Coronary artery (tissue), 2 donors: Measurements from ENCODE around the gene TMEM141.

Experiments used
- DNase-seq: peaks from one replicate; pipeline ENCODE4 v3.0.0-alpha.2; 2017; ENCODE audit warnings: low spot score
- H3K27ac ChIP-seq, 2 donors: fragments of 200-600 bp; sonication (generic); one replicate each; pipeline ENCODE4 v1.5.1; 2016 to 2019
- H3K4me3 ChIP-seq: fragments of 200-600 bp; sonication (generic); 2 replicates; pipeline ENCODE4 v1.5.1; 2016; ENCODE audit warnings: mild to moderate bottlenecking, moderate library complexity
- TF ChIP-seq, protein P1 (sequence below): fragments of 200-600 bp; sonication (generic); IDR thresholded peaks from one replicate; pipeline ENCODE4 v1.5.1; 2019; ENCODE audit warnings: antibody characterized with exemption

The TMEM141 gene

DNA sequence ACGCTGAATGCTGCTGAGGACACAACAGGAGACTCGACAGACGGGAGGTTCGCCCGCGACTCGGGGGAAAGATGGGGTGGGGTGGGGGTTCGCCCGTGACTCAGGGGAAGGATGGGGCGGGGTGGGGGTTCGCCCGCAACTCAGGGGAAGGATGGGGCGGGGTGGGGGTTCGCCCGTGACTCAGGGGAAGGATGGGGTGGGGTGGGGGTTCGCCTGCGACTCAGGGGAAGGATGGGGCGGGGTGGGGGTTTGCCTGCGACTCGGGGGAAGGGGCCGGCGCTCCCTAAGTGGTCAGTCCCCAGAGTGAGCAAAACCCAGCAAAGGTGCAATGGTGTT is 45.0 kb upstream of the TMEM141 start:
- no peak for DNase-seq
- H3K27ac ChIP-seq, result no peak overlapping the region
- H3K4me3 ChIP-seq, result no peak overlapping the region
- TF ChIP-seq, protein P1, sequence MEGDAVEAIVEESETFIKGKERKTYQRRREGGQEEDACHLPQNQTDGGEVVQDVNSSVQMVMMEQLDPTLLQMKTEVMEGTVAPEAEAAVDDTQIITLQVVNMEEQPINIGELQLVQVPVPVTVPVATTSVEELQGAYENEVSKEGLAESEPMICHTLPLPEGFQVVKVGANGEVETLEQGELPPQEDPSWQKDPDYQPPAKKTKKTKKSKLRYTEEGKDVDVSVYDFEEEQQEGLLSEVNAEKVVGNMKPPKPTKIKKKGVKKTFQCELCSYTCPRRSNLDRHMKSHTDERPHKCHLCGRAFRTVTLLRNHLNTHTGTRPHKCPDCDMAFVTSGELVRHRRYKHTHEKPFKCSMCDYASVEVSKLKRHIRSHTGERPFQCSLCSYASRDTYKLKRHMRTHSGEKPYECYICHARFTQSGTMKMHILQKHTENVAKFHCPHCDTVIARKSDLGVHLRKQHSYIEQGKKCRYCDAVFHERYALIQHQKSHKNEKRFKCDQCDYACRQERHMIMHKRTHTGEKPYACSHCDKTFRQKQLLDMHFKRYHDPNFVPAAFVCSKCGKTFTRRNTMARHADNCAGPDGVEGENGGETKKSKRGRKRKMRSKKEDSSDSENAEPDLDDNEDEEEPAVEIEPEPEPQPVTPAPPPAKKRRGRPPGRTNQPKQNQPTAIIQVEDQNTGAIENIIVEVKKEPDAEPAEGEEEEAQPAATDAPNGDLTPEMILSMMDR, result no peak

DNA sequence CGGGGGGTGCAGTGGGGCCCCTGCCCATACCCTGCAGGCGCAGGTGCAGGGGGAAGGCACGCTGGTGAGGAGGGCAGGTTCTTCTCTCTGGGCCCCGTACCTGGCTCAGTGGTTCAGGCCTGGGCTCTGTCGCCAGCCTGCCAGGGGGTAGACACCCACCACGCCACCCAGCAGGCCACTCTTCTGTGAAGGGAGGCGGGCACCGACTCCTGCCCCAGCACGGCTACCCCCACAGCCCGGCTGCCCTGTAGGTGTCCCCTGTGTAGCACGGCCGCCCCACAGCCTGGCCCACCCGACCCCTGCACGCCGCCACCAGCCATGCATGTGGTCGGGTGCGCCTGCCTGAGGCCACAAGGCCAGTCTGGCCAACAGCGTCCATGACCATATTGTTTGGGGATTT is 44.5 kb upstream of the TMEM141 start:
- Histone ChIP-seq H3K4me3 (no peak overlapping the region), H3K27ac (no peak overlapping the region)
- TF ChIP-seq, protein P1, result no peak
- DNase-seq, result no peak

DNA sequence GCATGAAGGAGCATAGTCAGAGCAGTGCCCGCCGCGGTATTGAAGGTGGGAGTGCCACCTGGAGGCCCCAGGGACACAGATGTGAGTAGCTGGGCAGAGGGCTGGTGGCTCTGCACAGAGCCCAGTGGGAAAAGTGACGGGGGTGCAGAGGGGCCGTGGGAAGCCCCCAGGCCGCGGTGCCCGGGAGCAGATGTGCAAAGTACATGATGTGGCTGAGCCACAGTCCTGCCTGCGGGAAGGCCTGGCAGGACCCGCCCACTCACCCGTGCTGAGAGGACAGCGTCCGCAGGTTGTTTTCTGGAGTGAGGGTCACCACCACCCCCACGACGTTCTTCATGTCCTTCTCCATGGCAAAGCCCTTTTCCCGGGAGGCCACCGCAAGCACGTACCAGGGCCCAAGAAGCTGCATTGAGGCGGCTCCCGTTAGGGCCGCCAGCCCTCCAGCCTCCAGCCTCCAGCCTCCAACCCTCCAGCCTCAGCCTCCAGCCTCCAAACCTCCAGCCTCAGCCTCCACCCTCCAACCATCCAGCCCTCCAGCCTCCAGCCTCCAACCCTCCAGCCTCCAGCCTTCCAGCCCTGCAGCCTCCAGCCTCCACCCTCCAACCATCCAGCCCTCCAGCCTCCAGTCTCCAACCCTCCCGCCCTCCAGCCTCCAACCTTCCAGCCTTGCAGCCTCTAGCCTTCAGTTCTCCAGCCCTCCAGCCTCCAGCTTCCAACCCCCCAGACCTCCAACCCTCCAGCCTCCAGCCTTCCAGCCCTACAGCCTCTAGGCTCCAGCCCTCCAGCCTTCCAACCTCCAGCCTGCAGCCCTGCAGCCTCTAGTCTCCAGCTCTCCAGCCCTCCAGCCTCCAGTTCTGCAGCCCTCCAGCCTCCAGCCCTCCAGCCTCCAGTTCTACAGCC is 43.7 kb upstream of the TMEM141 start:
- Histone ChIP-seq H3K27ac (no peak overlapping the region), H3K4me3 (no peak overlapping the region)
- no peak for DNase-seq
- TF ChIP-seq, protein P1, result no peak

DNA sequence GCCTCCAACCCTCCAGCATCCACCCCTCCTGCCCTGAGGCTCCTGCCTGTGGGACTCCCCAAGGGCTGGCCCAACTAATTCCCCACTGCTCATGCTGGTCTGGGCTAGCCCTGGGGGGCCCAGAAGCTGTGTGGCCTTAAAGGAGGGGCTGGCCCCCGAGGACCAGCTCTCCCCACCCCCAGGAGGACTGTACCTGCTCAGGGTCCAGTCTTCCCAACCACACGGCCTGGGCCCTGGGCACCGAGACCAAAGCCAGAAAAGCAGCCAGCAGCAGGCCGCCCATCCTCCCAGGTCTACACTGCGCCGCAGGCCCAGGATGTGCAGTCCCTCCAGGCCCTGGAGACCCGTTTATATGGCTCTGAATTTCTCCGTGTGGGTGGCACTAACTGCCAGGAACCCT is 42.9 kb upstream of the TMEM141 start, which contains the start of gene LCN6:
TSS of gene LCN6 (minus strand) at position 325 of the 400 bp plus-strand sequence. CDS start at position 283, 42 bp downstream.
- no peak for DNase-seq
- H3K4me3 ChIP-seq, result no peak within 1 kb of the TSS
- H3K27ac ChIP-seq, result peak within 1 kb of the TSS in 1 of 2 donors; percentile 25
- TF ChIP-seq, protein P1, result no peak

DNA sequence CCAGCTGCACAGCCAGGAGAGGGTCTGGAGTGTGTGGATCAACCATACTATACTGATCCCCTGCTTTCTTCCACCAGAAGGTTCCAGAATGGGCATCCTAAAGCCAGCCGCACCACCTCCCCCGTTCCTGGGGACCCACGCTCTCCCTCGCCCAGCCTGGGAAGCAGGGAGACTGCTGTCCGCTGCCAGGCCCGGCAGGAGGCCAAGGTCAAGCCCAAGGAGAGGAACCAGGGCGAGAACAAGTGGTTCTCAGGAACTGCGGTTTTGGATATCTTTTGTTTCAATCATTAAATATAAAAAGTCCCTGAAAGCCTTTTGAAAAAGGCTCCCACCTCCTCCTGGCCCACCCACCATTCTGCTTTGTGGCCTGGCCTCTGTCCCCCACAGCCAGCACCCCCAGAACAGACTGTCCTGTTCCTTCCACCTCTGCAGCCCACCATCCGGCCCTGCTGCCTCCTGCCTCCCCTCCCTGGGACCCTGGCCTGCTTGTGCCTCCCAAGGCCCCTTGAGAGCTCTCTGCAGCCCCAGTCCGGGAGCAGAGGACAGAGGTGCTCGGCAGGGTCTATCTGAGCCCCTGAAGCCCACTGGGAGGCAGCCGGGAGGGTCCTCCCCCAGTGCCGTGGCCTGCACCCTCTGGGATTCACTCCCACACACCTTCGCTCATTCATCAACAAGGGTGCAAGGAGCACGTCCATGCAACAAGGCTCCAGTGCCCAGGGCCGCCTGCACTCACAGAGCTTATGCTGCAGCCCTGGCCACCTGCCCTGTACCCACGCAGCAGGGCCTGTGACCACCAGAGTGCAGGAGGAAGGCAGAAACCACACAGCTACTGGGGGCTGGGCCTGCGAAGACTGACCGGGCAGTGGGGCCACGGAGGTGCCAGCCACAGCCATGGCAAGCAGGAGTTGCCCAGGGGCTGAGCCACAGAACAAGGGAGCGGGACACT is 42.2 kb upstream of the TMEM141 start:
- DNase-seq, result no peak
- Histone ChIP-seq H3K27ac (peak overlapping the region in 1 of 2 donors; percentile 25), H3K4me3 (no peak overlapping the region)
- TF ChIP-seq, protein P1, result no peak

DNA sequence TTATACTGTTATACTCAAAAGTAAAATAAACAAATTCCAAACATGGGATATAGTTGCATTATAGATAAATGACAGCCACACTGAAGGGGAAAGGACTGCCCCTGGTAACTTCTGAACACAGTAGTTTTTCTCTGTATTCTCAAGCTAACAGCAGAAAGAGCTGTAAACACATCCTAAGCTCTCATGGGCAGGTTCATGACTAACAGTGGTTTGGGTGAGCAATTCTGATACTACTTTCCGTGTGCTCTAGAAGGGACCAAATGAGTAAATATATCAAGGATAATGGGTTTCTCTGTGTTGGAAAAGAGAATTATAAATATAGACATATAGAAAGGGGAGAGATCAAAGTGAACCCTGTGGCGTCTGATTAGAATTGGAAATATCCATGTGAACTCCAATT is 40.6 kb upstream of the TMEM141 start:
- no peak for DNase-seq
- TF ChIP-seq, protein P1, result no peak
- Histone ChIP-seq H3K4me3 (no peak overlapping the region), H3K27ac (no peak overlapping the region)
